ENCODE measurements around the gene ADAM8.

ADAM8 gene

DNA sequence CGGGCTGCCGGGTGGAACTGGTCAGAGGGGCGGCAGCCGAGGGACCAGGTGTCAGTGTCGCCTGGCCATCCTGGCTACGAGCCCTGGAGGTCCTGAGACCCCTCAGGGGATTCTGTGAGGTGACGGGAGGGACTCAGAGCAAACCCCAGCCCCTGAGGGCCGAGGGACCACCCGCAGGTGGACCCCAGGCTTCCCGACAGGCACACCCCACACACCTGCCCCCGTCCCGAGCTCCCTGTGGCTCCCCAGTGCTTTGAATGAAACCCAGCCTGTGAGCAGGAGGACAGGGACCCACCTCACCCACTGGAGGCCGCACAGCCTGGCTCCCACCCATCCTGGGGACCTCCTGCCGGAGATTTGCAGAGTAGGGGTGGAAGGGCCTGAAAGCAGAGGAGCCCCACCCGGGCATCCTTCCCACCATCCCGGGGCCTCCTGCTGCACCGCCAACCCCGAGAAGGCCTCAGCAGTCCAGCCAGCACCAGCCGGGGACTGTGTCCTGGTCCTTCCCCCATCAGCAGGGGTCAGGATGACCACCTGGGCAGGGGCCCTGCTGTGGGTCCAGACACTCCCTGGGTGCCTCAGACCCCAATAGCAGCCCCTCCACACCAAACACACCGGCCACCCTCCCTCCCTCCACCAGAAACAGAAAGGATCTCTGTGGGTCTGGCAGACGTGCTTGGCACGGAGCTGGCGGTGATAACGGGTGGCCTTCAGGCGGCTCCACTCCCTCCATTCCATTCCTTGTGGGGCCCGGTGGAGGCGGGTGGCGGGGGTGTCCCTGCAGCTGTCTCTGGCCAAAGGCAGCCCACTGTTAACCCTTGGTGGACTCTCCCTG lies 25.1 kb downstream of the ADAM8 start:
- FAIRE-seq (no peak), DNase-seq (ENCODE audit: low spot score) (no peak)

DNA sequence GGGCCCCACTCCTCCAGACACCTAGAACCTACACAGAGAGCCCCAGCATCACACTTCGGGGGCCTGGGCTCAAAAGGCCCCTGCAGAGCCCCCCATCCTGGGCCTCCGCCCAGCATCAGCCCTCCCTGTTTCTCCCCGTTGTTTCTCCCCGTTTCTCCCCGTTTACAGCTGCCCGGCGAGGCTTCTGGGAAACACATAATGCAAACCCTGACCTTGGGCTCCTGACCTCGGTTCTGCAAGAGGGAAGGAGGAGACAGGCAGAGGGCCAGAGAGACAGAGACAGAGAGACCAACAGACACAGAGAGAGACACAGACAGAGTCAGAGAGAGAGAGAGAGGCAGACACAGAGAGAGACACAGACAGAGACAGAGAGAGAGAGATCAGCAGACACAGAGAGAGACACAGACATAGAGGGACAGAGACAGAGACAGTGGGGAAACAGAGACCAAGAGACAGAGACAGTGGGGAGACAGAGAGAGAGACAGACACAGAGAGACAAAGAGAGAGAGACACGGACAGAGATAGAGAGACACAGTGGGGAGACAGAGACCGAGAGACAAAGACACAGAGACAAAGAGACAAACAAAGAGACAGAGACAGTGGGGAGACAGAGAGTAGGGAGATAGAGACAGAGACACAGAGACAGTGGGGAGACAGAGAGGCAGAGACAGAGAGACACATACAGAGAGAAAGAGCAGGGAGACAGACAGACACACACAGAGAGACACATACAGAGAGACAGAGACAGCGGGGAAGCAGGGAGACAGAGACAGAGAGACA lies 26.5 kb downstream of the ADAM8 start:
- DNase-seq (ENCODE audit: low spot score): no peak
- no peak for FAIRE-seq

DNA sequence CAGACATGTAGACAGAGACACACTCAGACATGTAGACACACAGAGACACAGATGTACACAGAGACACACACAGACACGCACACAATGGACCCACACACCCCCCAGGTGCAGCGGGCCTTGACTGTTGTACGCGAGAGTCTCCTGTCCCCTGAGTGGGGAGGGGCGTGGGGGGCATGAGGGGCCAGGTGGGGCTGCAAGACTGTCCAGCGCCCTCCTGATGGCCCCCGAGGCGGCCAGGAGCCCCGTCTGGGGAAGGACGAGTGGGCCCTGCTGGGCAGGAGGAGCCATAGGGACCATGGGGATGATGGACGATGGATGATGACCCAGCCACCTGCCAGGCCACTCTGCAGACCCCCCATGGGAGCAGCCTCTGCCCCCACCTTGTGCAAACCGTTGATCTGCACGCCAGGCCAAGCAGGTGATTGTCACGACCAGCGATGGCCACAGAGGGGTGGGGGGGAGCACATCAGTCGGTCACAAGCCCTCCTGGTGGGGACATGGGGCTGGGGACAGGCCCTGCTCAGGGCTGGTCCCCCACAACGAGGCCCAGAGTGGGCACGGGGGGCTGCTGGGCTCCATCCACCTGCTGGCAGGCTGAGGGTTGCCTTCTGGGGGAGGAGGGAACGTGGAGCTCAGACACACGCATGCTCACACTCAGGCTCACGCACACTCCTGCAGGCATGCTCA lies 27.4 kb downstream of the ADAM8 start:
- no peak for FAIRE-seq
- no peak for DNase-seq (ENCODE audit: low spot score)

DNA sequence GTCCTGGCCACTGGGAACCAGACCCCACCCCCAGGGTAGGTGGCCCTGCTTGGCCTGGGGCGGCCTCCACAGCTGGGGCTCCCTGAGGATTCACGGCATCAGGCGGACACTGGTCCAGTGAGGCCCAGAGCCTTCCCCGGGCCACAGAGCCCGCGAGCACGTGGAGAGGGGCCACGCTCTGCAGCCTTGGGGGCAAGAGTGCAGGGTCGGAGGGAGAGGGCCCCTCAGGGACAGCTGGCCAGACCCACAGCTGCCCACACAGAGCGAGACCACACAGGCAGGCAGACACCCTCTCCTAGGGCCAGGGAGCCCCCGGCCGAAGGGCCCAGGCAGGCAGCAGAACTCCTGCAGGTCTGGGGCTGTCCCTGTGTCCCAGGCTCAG lies 28.3 kb downstream of the ADAM8 start:
- DNase-seq (ENCODE audit: low spot score): no peak

GRCh38 chr10:133247681-133248333 lies 28.9 kb downstream of the ADAM8 start:
- FAIRE-seq (no peak), DNase-seq (ENCODE audit: low spot score) (no peak)

More for the DNA sequence above, 28.3 kb downstream of the ADAM8 start:
- no peak for FAIRE-seq

DNA sequence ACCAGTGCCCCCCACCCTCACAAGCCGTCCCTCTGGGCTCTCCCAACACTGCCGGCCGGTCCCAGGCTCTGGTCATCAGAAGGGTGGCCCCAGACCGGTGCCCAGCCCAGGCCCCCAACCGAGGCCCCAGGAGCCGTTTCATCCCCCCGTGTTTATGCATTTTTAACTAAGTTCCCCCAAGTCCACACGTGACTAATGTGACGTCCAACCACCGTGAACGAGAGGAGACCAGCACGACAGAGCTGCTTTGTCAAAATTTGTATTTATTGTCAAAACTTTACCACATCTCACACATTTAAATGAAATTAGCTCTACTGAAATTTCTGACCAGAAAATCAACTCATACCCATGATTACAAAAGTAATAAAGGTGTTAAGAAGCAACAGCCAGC lies 30.4 kb downstream of the ADAM8 start:
- no peak for DNase-seq (ENCODE audit: low spot score)
- no peak for FAIRE-seq

DNA sequence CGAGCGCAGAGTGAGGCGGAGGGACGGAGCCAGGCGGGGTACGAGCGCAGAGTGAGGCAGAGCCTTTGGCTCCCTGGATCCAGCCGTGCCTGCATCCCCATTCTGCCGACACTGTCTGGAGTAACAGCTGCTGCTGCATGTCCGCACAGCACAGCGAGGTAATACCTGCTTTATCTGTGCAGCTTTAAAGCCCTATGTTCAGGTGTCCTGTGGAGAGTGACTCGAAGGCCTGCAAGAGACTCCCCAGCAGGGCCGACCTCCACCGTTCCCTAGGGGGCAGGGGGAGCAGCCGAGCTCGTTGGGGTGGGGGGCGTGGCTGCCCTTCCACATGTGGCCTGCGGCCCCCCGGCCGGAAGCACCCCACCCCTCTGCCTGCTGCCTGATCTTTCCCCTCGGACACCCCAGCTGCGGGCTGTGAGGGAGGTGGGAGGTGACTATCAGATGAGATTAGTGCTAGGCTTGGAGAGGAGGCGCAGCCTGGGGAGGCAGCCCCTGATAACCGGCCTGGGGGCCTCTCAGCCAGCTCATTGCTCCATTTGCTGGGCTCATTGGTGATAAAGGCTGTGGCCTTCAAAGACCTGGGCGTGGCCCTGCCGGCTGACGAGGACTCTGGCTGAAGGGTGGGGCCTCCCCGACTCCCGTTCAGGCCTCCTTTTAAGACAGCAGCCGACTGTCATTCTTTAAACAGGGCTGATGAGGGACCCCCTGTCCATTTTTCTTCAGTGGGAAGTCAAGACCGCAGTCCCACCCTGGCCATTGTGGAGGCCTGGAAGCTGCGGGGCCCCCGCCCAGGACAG lies 31.0 kb downstream of the ADAM8 start:
- FAIRE-seq (no peak), DNase-seq (ENCODE audit: low spot score) (no peak)

DNA sequence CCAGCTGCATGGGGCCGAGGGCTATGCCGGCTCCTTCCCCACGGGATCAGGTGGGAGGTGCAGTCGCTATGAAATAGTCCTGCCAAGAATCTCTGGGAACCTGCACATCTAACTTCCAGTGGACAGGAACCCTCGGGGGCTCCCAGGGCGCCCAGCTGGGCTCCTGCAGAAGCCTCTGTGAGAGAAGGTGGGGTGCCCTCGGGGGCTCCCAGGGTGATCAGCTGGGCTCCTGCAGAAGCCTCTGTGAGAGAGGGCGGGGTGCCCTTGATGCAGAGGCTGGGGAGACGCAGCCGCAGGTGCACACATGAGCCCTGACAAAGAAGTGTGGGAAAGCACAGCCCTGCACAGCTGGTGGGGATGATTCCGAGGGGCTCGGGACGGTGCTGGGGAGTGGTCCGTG lies 33.1 kb downstream of the ADAM8 start:
- no peak for FAIRE-seq
- DNase-seq (ENCODE audit: low spot score): no peak

DNA sequence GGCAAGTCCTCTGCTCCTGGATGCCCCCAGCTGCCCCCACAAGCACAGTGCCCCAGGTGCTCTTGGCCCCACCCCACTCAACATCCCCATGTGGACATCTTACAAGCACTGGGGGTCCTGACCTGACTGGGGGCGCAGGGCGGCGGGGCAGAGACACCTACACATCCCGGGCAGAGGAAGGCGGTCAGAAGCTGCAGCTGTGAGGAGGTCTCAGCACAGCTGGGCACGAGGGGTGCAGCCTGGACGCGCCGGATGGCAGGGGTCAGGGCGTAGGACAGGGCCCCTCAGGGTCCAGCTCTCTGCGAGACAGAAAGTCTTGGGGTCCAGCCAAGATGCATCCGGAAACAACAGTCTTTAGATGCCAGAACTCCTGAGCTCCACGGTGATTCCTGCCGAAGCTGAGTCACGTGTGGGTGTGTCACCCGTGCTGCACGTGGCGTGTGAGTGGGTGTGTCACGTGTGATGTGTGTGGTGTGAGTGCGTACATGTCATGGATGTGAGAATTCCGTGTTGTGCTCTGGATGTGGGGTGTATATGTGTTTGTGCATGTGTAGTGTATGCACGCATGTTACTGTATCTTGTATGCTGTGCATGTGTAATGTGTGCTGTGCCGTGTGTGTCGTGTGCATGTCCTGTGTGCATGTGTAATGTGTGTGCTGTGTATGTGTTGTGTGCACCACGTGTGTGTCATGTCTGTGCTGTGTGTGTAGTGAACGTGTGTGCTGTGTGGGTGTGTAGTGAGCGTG lies 33.9 kb downstream of the ADAM8 start:
- no peak for FAIRE-seq
- no peak for DNase-seq (ENCODE audit: low spot score)

- FAIRE-seq: no peak
- DNase-seq (ENCODE audit: low spot score): no peak
Measured at GRCh38 chr10:133241501-133242205, 35.0 kb downstream of the ADAM8 start.

GRCh38 chr10:133239990-133240389 lies 36.7 kb downstream of the ADAM8 start:
- no peak for DNase-seq (ENCODE audit: low spot score)
- FAIRE-seq: no peak

DNA sequence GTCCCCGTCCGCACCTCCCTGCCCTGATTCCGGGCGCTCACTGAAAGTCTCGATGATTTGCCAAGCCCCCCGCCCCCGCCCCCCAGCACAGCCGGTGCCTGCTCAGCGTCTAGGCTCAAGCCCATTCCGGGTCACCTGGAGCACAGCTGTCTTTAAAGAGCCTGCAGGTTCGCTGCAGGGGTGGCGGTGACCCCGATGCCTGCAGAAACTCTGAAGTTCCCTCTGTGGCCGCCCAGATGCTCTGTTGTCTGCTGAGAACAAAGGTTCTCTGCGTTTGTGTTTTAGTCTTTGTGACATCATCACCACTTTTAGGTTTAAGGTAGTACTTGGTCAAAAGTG lies 38.2 kb downstream of the ADAM8 start:
- DNase-seq (ENCODE audit: low spot score): no peak
- FAIRE-seq: no peak

GRCh38 chr10:133237588-133238465 lies 38.8 kb downstream of the ADAM8 start, which contains the start of gene VENTX:
Gene VENTX, plus strand, starts transcription at chr10:133237855. Its CDS starts 60 bp downstream, at chr10:133237915.
- DNase-seq (ENCODE audit: low spot score): no peak
- no peak for FAIRE-seq

- FAIRE-seq: no peak
- no peak for DNase-seq (ENCODE audit: low spot score)
Measured at GRCh38 chr10:133237241-133237587, 39.5 kb downstream of the ADAM8 start.

DNA sequence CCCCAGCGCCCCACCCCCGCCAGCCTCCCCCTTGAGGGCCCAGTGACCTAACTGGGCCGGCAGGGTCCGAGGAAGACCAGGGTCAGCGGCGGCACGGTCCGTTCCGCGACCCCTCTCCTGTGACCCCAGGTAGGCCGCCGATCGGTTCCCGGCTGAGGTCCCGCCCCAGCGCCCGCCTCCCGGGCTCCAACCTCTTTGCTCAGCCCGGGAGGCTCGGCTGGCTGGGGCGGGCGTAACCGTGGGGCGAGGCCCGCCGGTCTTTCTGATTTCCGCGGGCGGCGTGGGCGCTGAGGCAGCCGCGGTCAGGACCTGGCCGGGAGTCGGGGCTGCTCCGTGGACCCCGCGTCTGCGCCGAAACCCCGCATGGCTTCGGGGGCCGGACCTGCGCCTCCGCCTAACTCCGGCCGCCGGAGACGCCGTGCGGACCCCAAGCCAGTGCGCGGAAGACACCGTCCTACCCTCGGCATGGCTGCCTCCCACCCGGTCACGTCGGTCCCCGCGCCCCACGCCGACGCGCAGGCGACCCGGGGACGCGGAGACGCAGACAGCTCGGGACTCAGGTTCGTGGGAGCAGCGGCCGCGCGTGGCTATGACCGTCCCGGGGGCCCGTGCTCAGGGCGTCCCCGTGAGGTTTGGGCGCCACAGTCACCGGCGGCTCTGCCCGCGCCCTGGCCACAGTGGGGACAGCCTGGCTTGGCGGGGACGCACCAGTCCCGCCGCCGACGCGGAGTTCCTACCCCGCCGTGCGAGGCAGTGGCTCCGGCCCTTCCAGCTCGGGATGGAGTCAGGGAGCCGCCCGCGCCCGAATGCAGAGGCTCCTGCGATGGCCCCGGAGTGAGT lies 40.0 kb downstream of the ADAM8 start:
- DNase-seq (ENCODE audit: low spot score) (no peak), FAIRE-seq (no peak)

DNA sequence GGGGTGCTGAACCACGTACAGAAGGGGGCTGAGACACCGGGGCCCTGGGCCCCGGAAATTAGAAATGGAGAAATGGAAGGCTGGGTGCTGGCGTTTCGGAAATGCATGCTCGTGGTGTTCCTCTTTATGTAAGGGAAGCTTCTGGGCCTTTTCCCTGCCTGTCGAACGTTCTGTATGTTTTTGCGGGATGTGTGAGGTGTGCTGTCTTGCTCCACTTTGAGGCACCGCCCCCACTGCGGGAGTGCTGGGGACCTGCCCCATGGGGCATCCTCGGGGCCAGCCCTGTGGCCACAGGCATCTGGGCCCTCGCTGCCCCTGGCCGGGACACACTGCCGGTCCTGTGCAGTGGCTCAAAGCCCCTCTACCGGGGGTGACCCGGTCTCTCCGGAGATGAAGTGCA lies 40.7 kb downstream of the ADAM8 start:
- FAIRE-seq: no peak

GRCh38 chr10:133235265-133235855 lies 41.3 kb downstream of the ADAM8 start:
- FAIRE-seq: no peak

More for the DNA sequence above, 40.7 kb downstream of the ADAM8 start:
- DNase-seq (ENCODE audit: low spot score): no peak

More at GRCh38 chr10:133235265-133235855, 41.3 kb downstream of the ADAM8 start:
- DNase-seq (ENCODE audit: low spot score): no peak
